GM20000 (cell line): ENCODE measurements around the gene FNBP1L.

Experiments
- DNase-seq: peaks from one replicate; pipeline ENCODE4 v3.0.0; 2012; ENCODE audit warnings: low spot score
- CTCF ChIP-seq: IDR thresholded peaks from 2 replicates; pipeline ENCODE4 v1.5.1; 2012; ENCODE audit warnings: mild to moderate bottlenecking, control low read depth; ENCODE audit errors: extremely low read depth, missing control alignments

Gene FNBP1L

GRCh38 chr1:93577536-93578432 is 129.9 kb downstream of the FNBP1L start:
- TF ChIP-seq CTCF = no peak
- no peak for DNase-seq

- DNase-seq = no peak
- TF ChIP-seq CTCF = no peak
Observed at GRCh38 chr1:93578433-93578830, 130.5 kb downstream of the FNBP1L start.

GRCh38 chr1:93578911-93579825 is 131.2 kb downstream of the FNBP1L start:
- no peak for DNase-seq
- TF ChIP-seq CTCF = no peak

- DNase-seq = no peak
- no peak for TF ChIP-seq CTCF
Observed at GRCh38 chr1:93579891-93580290, 132.0 kb downstream of the FNBP1L start.

- no peak for TF ChIP-seq CTCF
- DNase-seq = no peak
Observed at GRCh38 chr1:93581917-93582850, 134.3 kb downstream of the FNBP1L start.

GRCh38 chr1:93584261-93585003 is 136.5 kb downstream of the FNBP1L start:
- DNase-seq = no peak
- TF ChIP-seq CTCF = no peak
